T-cell (primary cell): ENCODE measurements around the gene ZYX. TPM values are rescaled to one million over a fixed set of nuclear protein-coding genes. Genes with fewer than 3 reads are reported as not detected.

Experiments
- ATAC-seq, 4 experiments: fragments of 200-7000 bp in 3 of 4; fragments of 150-1000 bp in 1 of 4; cut with Tn5 transposase; replicated peaks in 1 of 4; 1 replicate in 3 of 4; 2 replicates in 1 of 4; pipeline ENCODE4 v1.10.0; 2021; ENCODE audit warnings: moderate library complexity in 3 of 4, mild to moderate bottlenecking in 2 of 4, moderate number of reproducible peaks in 1 of 4
- CTCF ChIA-PET, 2 donors: fragments of 300-600 bp; sonication (Branson Sonifier 250); formaldehyde crosslinking; loops; one replicate each; lab custom pipeline; 2022; ENCODE audit warnings: antibody characterized with exemption in 2 of 2; lab: Charles Lee
- POLR2A ChIA-PET, 2 donors: fragments of 300-600 bp; sonication (Branson Sonifier 250); formaldehyde crosslinking; loops; one replicate each; lab custom pipeline; 2022; ENCODE audit warnings: antibody characterized with exemption in 2 of 2; lab: Charles Lee
- DNase-seq, 35 experiments: peaks; one replicate each; pipeline versions ENCODE4 v3.0.0 to v3.0.0-alpha.2; 2013 to 2023
- H3K27ac ChIP-seq: one replicate; pipeline ENCODE4 v1.5.1; 2013; ENCODE audit warnings: low read length
- H3K27me3 ChIP-seq, 2 experiments: replicated peaks in 1 of 2; 1 replicate in 1 of 2; 2 replicates in 1 of 2; pipeline versions ENCODE4 v1.6.1 to v1.7.0; 2013; ENCODE audit warnings: low read length in 1 of 2, mixed read lengths in 1 of 2; ENCODE audit not compliant: control insufficient read depth in 2 of 2, insufficient read depth in 2 of 2; ENCODE audit errors: extremely low read depth in 1 of 2
- H3K36me3 ChIP-seq, 2 donors: 1 replicate in 1 of 2; 2 replicates in 1 of 2; pipeline versions ENCODE4 v1.6.1 to v1.7.0; 2013; ENCODE audit warnings: low read length in 1 of 2; ENCODE audit not compliant: control insufficient read depth in 2 of 2, insufficient read depth in 1 of 2; ENCODE audit errors: extremely low read depth in 1 of 2
- H3K4me1 ChIP-seq, 2 experiments: 1 replicate in 1 of 2; 2 replicates in 1 of 2; pipeline versions ENCODE4 v1.6.1 to v1.7.0; 2013; ENCODE audit warnings: low read length in 2 of 2, mixed read lengths in 1 of 2; ENCODE audit not compliant: insufficient read depth in 2 of 2, control insufficient read depth in 1 of 2; ENCODE audit errors: extremely low read depth in 1 of 2
- H3K4me3 ChIP-seq, 2 donors: 1 replicate in 1 of 2; 2 replicates in 1 of 2; pipeline versions ENCODE4 v1.5.1 to v1.7.0; 2013; ENCODE audit warnings: mild to moderate bottlenecking in 2 of 2, low read length in 1 of 2, moderate library complexity in 1 of 2; ENCODE audit not compliant: control insufficient read depth in 1 of 2; ENCODE audit errors: extremely low read depth in 1 of 2
- H3K9me3 ChIP-seq: 2 replicates; pipeline ENCODE4 v1.7.0; 2013
- H3K27ac Mint-ChIP-seq, 2 donors: one replicate each; pipeline ENCODE4 v1.8.0; 2020 to 2021; ENCODE audit warnings: mild to moderate bottlenecking in 2 of 2, mixed read lengths in 2 of 2
- H3K27me3 Mint-ChIP-seq, 2 donors: one replicate each; pipeline ENCODE4 v1.8.0; 2021 to 2022; ENCODE audit warnings: mixed read lengths in 2 of 2
- H3K36me3 Mint-ChIP-seq: one replicate; pipeline ENCODE4 v1.8.0; 2021; ENCODE audit warnings: mixed read lengths
- H3K4me1 Mint-ChIP-seq, 3 donors: one replicate each; pipeline ENCODE4 v1.8.0; 2020 to 2022; ENCODE audit warnings: mixed read lengths in 3 of 3, mild to moderate bottlenecking in 1 of 3
- H3K4me3 Mint-ChIP-seq, 3 donors: one replicate each; pipeline ENCODE4 v1.8.0; 2020 to 2022; ENCODE audit warnings: mild to moderate bottlenecking in 3 of 3, mixed read lengths in 3 of 3, moderate library complexity in 3 of 3
- H3K9me3 Mint-ChIP-seq, 3 donors: one replicate each; pipeline ENCODE4 v1.8.0; 2020 to 2022; ENCODE audit warnings: mixed read lengths in 3 of 3
- WGBS: methylation state at CpG from one replicate; pipeline ENCODE4 v1.1.5; 2013; ENCODE audit warnings: missing lambda C conversion rate; ENCODE audit not compliant: insufficient coverage; 5-methylcytosine and 5-hydroxymethylcytosine counted together
- total RNA-seq, 35 experiments: library from RNA in 6 of 35; stranded (reverse) in 6 of 35; fragments of 120-200 nt in 1 of 35; gene quantifications; one replicate each; pipeline versions ENCODE4 v1.2.1 to v1.2.4 and lab custom pipeline; 2013 to 2026

ZYX gene
- total RNA-seq, 5 donors from 2014 or later (not counting 1 experiment from before 2014, with no cell fraction given): 107 to 186 (median 159) TPM

GRCh38 chr7:143346018-143346417 is 35.1 kb upstream of the ZYX start:
- Histone ChIP-seq H3K4me3 (no peak overlapping the region), H3K27me3 (peaks cover 0 to 12% of the 10 kb centered on the region in 2 experiments), H3K27ac (no peak overlapping the region), H3K4me1 (peaks cover 4 to 8% of the 10 kb centered on the region in 2 experiments), H3K9me3 (no peaks in the 10 kb centered on the region), H3K36me3 (no peaks in the 10 kb centered on the region)
- Mint-ChIP-seq H3K4me3 (peak overlapping the region in 1 of 3 donors; percentile 69), H3K27me3 (peaks cover 0 to 10% of the 10 kb centered on the region in 2 donors), H3K4me1 (peaks cover 8 to 10% (median 10%) of the 10 kb centered on the region in 3 donors), H3K27ac (no peak overlapping the region), H3K9me3 (no peaks in the 10 kb centered on the region), H3K36me3 (no peaks in the 10 kb centered on the region)
- POLR2A ChIA-PET: no interaction called here
- WGBS: no CpG with 5 or more reads among the region's 4 CpGs
- ATAC-seq (no peak), DNase-seq (no peak)
- CTCF ChIA-PET: interaction anchor here (0.5 to 1.5 kb wide), 5 partner anchors 58 to 710 kb away, joined by 3 to 4 read pairs (median 3); partner anchors contain the start of gene CASP2 (in 1 of the 2)

DNA sequence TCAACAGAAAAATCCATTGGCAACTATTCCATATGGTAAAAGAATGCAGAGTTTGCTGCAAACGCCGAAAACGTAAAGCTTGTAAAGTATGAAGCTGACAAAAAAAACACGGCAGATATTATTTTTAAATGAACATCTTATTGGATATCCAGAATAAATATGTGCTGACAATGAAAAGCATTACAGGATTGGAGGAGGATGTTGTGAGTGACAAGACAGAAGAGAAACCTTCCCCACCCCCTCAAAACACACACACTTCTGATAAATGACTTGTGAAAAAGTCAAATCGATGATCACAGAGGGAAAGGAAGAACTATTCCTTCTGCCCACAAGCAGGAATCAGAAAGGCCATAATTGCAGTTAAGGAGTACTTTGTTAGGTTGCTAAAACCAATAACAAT is 33.2 kb upstream of the ZYX start:
- no peak overlapping the region for H3K27ac ChIP-seq
- H3K9me3 ChIP-seq: no peaks in the 10 kb centered on the region
- no peak overlapping the region for H3K4me3 ChIP-seq
- no peaks in the 10 kb centered on the region for H3K9me3 Mint-ChIP-seq
- H3K27me3 Mint-ChIP-seq: peaks cover 0 to 2% of the 10 kb centered on the region in 2 donors
- H3K4me1 Mint-ChIP-seq: peaks cover 8 to 10% (median 10%) of the 10 kb centered on the region in 3 donors
- ATAC-seq: no peak
- no peak overlapping the region for H3K27ac Mint-ChIP-seq
- ChIA-PET CTCF (interaction anchor here in 1 of 2 donors (0.6 kb wide), 1 partner anchor 12 kb away, joined by 3 read pairs; no protein-coding TSS in a partner anchor), POLR2A (interaction anchor here in 1 of 2 donors (0.7 kb wide), 1 partner anchor 97 kb away, joined by 5 read pairs; no protein-coding TSS in a partner anchor)
- no peak overlapping the region for H3K4me3 Mint-ChIP-seq
- no peak for DNase-seq
- peaks cover 4 to 8% of the 10 kb centered on the region in 2 experiments for H3K4me1 ChIP-seq
- peaks cover 0 to 12% of the 10 kb centered on the region in 2 experiments for H3K27me3 ChIP-seq
- no peaks in the 10 kb centered on the region for H3K36me3 Mint-ChIP-seq
- WGBS: no CpG with 5 or more reads among the region's 5 CpGs
- H3K36me3 ChIP-seq: no peaks in the 10 kb centered on the region

DNA sequence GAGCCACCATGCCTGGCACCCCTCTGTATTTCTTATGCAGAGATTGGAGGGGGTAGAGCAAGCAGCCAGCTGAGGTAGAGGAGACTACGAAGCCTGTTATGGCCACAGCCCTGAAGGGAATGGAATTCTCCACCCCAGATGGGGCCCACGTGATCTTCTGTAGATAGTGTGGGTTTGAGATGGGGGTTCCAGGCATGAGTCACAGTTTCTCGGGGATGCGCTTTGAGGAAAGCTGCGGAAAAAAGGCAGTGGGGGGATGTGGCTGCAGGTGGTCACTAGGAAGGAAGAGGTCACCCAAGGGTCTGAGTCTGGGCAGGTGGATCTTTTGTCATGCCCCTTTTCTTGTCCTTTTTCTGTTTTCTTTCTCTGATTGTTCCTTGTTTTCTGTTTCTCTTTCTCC is 30.1 kb upstream of the ZYX start:
- DNase-seq (no peak), ATAC-seq (no peak)
- POLR2A ChIA-PET: interaction anchor here in 1 of 2 donors (0.7 kb wide), 1 partner anchor 909 kb away, joined by 6 read pairs; no protein-coding TSS in a partner anchor
- Mint-ChIP-seq H3K4me1 (peaks cover 0 to 2% (median 0%) of the 10 kb centered on the region in 3 donors), H3K9me3 (no peaks in the 10 kb centered on the region), H3K27me3 (no peaks in the 10 kb centered on the region), H3K4me3 (no peak overlapping the region), H3K36me3 (no peaks in the 10 kb centered on the region), H3K27ac (no peak overlapping the region)
- Histone ChIP-seq H3K9me3 (no peaks in the 10 kb centered on the region), H3K27me3 (peaks cover 0 to 16% of the 10 kb centered on the region in 2 experiments), H3K27ac (no peak overlapping the region), H3K36me3 (no peaks in the 10 kb centered on the region), H3K4me3 (no peak overlapping the region), H3K4me1 (no peaks in the 10 kb centered on the region)
- WGBS: 71% methylated on average over 5 of the region's 5 CpGs
- CTCF ChIA-PET: no interaction called here

DNA sequence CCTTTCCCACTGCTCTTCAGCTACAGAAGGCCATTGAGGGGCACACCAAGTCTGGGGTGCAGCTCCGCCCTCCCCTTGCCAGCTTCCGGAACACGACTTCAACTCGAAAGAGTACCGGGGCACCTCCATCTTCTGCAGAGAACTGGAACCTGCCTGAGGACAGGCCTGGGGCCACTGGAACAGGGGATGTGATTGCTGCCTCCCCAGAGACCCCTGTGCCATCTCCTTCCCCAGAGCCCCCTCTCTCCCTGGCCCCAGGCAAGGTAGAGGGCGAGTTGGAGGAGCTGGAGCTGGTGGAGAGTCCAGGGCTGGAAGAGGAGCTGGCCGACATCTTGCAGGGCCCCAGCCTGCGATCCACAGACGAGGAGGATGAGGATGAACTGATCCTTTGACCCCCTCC is 29.6 kb upstream of the ZYX start:
- POLR2A ChIA-PET: interaction anchor here in 1 of 2 donors (0.6 kb wide), 1 partner anchor 342 kb away, joined by 5 read pairs; no protein-coding TSS in a partner anchor
- DNase-seq: no peak
- no peak overlapping the region for H3K27ac Mint-ChIP-seq
- Histone ChIP-seq H3K4me3 (no peak overlapping the region), H3K4me1 (no peaks in the 10 kb centered on the region), H3K27me3 (peaks cover 0 to 16% of the 10 kb centered on the region in 2 experiments), H3K9me3 (no peaks in the 10 kb centered on the region), H3K36me3 (no peaks in the 10 kb centered on the region), H3K27ac (no peak overlapping the region)
- CTCF ChIA-PET: no interaction called here
- 98% methylated on average over 5 of the region's 9 CpGs for WGBS
- ATAC-seq: no peak
- no peaks in the 10 kb centered on the region for H3K9me3 Mint-ChIP-seq
- H3K36me3 Mint-ChIP-seq: no peaks in the 10 kb centered on the region
- H3K27me3 Mint-ChIP-seq: no peaks in the 10 kb centered on the region
- H3K4me1 Mint-ChIP-seq: peaks cover 0 to 2% (median 0%) of the 10 kb centered on the region in 3 donors
- no peak overlapping the region for H3K4me3 Mint-ChIP-seq

DNA sequence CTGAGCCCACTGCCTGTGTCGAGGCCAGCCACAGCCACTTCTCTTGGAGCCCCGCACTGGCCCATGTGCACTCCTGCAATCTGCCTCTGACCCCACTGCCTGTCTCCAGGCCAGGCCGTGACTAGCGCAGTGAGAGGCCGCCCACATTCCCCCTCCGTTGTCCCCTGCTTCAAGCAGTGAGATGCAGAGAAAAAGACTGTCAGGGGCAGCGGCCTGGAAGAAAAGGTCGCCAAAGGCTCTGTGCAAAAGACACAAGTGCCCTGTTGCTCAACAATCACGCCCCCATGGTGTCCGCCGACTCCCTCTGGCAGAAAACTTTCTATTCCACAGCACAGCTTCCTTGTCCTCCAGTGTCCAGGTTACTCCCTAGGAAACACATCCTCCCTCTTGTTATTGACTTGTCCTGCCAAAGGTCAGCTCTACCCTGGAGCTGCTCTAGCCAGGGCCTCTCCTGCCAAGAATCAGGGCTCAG is 28.6 kb upstream of the ZYX start:
- peaks cover 0 to 16% of the 10 kb centered on the region in 2 experiments for H3K27me3 ChIP-seq
- H3K4me3 Mint-ChIP-seq: no peak overlapping the region
- no peak for DNase-seq
- H3K4me3 ChIP-seq: no peak overlapping the region
- no peaks in the 10 kb centered on the region for H3K27me3 Mint-ChIP-seq
- H3K27ac ChIP-seq: no peak overlapping the region
- POLR2A ChIA-PET: no interaction called here
- H3K4me1 ChIP-seq: no peaks in the 10 kb centered on the region
- H3K9me3 ChIP-seq: no peaks in the 10 kb centered on the region
- H3K27ac Mint-ChIP-seq: no peak overlapping the region
- ATAC-seq: no peak
- H3K4me1 Mint-ChIP-seq: peaks cover 0 to 2% (median 0%) of the 10 kb centered on the region in 3 donors
- 86% methylated on average over 11 of the region's 11 CpGs for WGBS
- H3K36me3 ChIP-seq: no peaks in the 10 kb centered on the region
- H3K9me3 Mint-ChIP-seq: no peaks in the 10 kb centered on the region
- CTCF ChIA-PET: no interaction called here
- H3K36me3 Mint-ChIP-seq: no peaks in the 10 kb centered on the region

- Mint-ChIP-seq H3K27ac (no peak overlapping the region), H3K4me3 (no peak overlapping the region), H3K36me3 (no peaks in the 10 kb centered on the region), H3K27me3 (no peaks in the 10 kb centered on the region), H3K4me1 (peaks cover 0 to 2% (median 0%) of the 10 kb centered on the region in 3 donors), H3K9me3 (no peaks in the 10 kb centered on the region)
- Histone ChIP-seq H3K36me3 (no peaks in the 10 kb centered on the region), H3K27ac (no peak overlapping the region), H3K4me1 (no peaks in the 10 kb centered on the region), H3K27me3 (peaks cover 0 to 16% of the 10 kb centered on the region in 2 experiments), H3K4me3 (no peak overlapping the region), H3K9me3 (no peaks in the 10 kb centered on the region)
- ChIA-PET POLR2A (no interaction called here), CTCF (no interaction called here)
- DNase-seq (no peak), ATAC-seq (no peak)
- 86% methylated on average over 6 of the region's 8 CpGs for WGBS
Measured at GRCh38 chr7:143354376-143354775, 26.8 kb upstream of the ZYX start.
